Peyer's patch (tissue), 4 donors: ENCODE measurements around the gene PCDH12. TPM values are rescaled to one million over a fixed set of nuclear protein-coding genes. Genes with fewer than 3 reads are reported as not detected.
A peak's percentile ranks its signal among the peaks of the same experiment; 100 is the strongest.

ENCODE experiments used
- DNase-seq, 3 donors: peaks; one replicate each; pipeline ENCODE4 v3.0.0-alpha.2; 2017 to 2019
- H3K27ac ChIP-seq, 4 donors: fragments of 200-600 bp; sonication (generic); one replicate each; pipeline ENCODE4 v1.5.1; 2016 to 2019
- H3K27me3 ChIP-seq, 2 donors: fragments of 200-600 bp; sonication (generic); one replicate each; pipeline ENCODE4 v1.5.1; 2019
- H3K36me3 ChIP-seq, 3 donors: fragments of 200-600 bp; sonication (generic); one replicate each; pipeline ENCODE4 v1.5.1; 2016 to 2019
- H3K4me1 ChIP-seq, 4 donors: fragments of 200-600 bp; sonication (generic); one replicate each; pipeline ENCODE4 v1.5.1; 2016 to 2019
- H3K4me3 ChIP-seq, 4 donors: fragments of 200-600 bp; sonication (generic); 1 replicate in 3 of 4; 2 replicates in 1 of 4; pipeline ENCODE4 v1.5.1; 2016 to 2019; ENCODE audit warnings: mild to moderate bottlenecking in 1 of 4
- H3K9me3 ChIP-seq, 4 donors: fragments of 200-600 bp; sonication (generic); one replicate each; pipeline ENCODE4 v1.5.1; 2016 to 2019; ENCODE audit warnings: mild to moderate bottlenecking in 1 of 4
- CTCF ChIP-seq, 6 experiments: fragments of 450-650 bp in 4 of 6; fragments of 200-600 bp in 2 of 6; sonication (generic) in 1 of 6; IDR thresholded peaks; one replicate each; pipeline ENCODE4 v1.5.1; 2017 to 2019; ENCODE audit warnings: antibody characterized with exemption in 6 of 6, mild to moderate bottlenecking in 3 of 6, moderate library complexity in 1 of 6
- POLR2A ChIP-seq, 2 donors: fragments of 450-650 bp; IDR thresholded peaks; one replicate each; pipeline ENCODE4 v1.5.1; 2017; ENCODE audit warnings: antibody characterized with exemption in 2 of 2, mild to moderate bottlenecking in 2 of 2, moderate library complexity in 2 of 2
- total RNA-seq, 4 donors: library from RNA; depleted of rRNA; stranded (reverse); fragments of >200 nt; gene quantifications; one replicate each; pipeline ENCODE4 v1.1.0, GENCODE V29; 2016

The PCDH12 gene
- total RNA-seq, 4 donors from 2014 or later, result 0.53 to 1.7 (median 1.1) TPM

GRCh38 chr5:141919218-141920119 lies 38.5 kb downstream of the PCDH12 start:
- TF ChIP-seq POLR2A (IDR thresholded peaks at IDR 0.05), result no peak
- TF ChIP-seq CTCF (IDR thresholded peaks at IDR 0.05), result no peak
- peak in 1 of 3 donors; percentile 62 for DNase-seq
- H3K9me3 ChIP-seq, result no peaks in the 10 kb centered on the region
- H3K4me3 ChIP-seq, result no peak overlapping the region
- peak overlapping the region in 1 of 4 donors; percentile 14 for H3K27ac ChIP-seq
- H3K36me3 ChIP-seq, result no peaks in the 10 kb centered on the region
- peaks cover 0 to 11% (median 5%) of the 10 kb centered on the region in 4 donors for H3K4me1 ChIP-seq
- no peaks in the 10 kb centered on the region for H3K27me3 ChIP-seq

GRCh38 chr5:141917760-141918159 lies 40.2 kb downstream of the PCDH12 start:
- no peak for DNase-seq
- no peaks in the 10 kb centered on the region for H3K36me3 ChIP-seq
- H3K27ac ChIP-seq, result no peak overlapping the region
- peaks cover 0 to 16% (median 0%) of the 10 kb centered on the region in 4 donors for H3K4me1 ChIP-seq
- no peaks in the 10 kb centered on the region for H3K27me3 ChIP-seq
- H3K9me3 ChIP-seq, result no peaks in the 10 kb centered on the region
- H3K4me3 ChIP-seq, result no peak overlapping the region
- TF ChIP-seq CTCF (IDR thresholded peaks at IDR 0.05), result no peak
- TF ChIP-seq POLR2A (IDR thresholded peaks at IDR 0.05), result no peak

GRCh38 chr5:141916522-141916921 lies 41.5 kb downstream of the PCDH12 start:
- TF ChIP-seq CTCF (IDR thresholded peaks at IDR 0.05) (no peak), POLR2A (IDR thresholded peaks at IDR 0.05) (no peak)
- no peaks in the 10 kb centered on the region for H3K27me3 ChIP-seq
- peak in 1 of 3 donors; percentile 9 for DNase-seq
- no peaks in the 10 kb centered on the region for H3K9me3 ChIP-seq
- peaks cover 0 to 13% (median 0%) of the 10 kb centered on the region in 4 donors for H3K4me1 ChIP-seq
- no peak overlapping the region for H3K4me3 ChIP-seq
- H3K27ac ChIP-seq, result no peak overlapping the region
- no peaks in the 10 kb centered on the region for H3K36me3 ChIP-seq

GRCh38 chr5:141915881-141916336 lies 42.1 kb downstream of the PCDH12 start:
- no peak for TF ChIP-seq CTCF (IDR thresholded peaks at IDR 0.05)
- Histone ChIP-seq H3K36me3 (no peaks in the 10 kb centered on the region), H3K9me3 (no peaks in the 10 kb centered on the region), H3K4me3 (no peak overlapping the region), H3K4me1 (peaks cover 0 to 13% (median 0%) of the 10 kb centered on the region in 4 donors), H3K27me3 (no peaks in the 10 kb centered on the region), H3K27ac (no peak overlapping the region)
- peak in 1 of 3 donors; percentile 25 for DNase-seq

- Histone ChIP-seq H3K36me3 (no peaks in the 10 kb centered on the region), H3K4me1 (peaks cover 0 to 13% (median 0%) of the 10 kb centered on the region in 4 donors), H3K4me3 (no peak overlapping the region), H3K27ac (no peak overlapping the region), H3K9me3 (no peaks in the 10 kb centered on the region), H3K27me3 (no peaks in the 10 kb centered on the region)
- TF ChIP-seq POLR2A (IDR thresholded peaks at IDR 0.05) (no peak), CTCF (IDR thresholded peaks at IDR 0.05) (no peak)
- DNase-seq, result no peak
Measured at GRCh38 chr5:141914797-141915196, 43.2 kb downstream of the PCDH12 start.
